HCT116 (cell line): Measurements from ENCODE around the gene RBM26. TPM values are rescaled to one million over a fixed set of nuclear protein-coding genes. Genes with fewer than 3 reads are reported as not detected.

Experiments used
- ATAC-seq: fragments of 200-7000 bp; cut with Tn5 transposase; 2 replicates; pipeline ENCODE4 v1.9.1; 2020; ENCODE audit warnings: mild to moderate bottlenecking, moderate library complexity
- Bru-seq: library from RNA; stranded (reverse); fragments of 400-500 nt; gene quantifications from one replicate; lab custom pipeline; 2021; lab: Mats Ljungman, UMichigan
- BruChase-seq, 2 experiments: library from RNA; stranded (reverse); fragments of 400-500 nt; gene quantifications; one replicate each; lab custom pipeline; 2021; lab: Mats Ljungman, UMichigan
- BruUV-seq: library from RNA; stranded (reverse); fragments of 400-500 nt; replicated peaks from 2 replicates; lab custom pipeline; 2021; lab: Mats Ljungman, UMichigan
- CTCF ChIA-PET: fragments of 300-600 bp; sonication (Branson Sonifier 250); formaldehyde crosslinking; loops from one replicate; lab custom pipeline; 2021; ENCODE audit warnings: antibody characterized with exemption; lab: Charles Lee
- POLR2A ChIA-PET: fragments of 300-600, 350-600 bp; sonication (Branson Sonifier 250); formaldehyde crosslinking; loops from one replicate; lab custom pipeline; 2021; ENCODE audit warnings: antibody characterized with exemption; lab: Charles Lee
- RAD21 ChIA-PET, 2 experiments: fragments of 300-600 bp; sonication (Branson Sonifier 250); formaldehyde crosslinking; loops; one replicate each; lab custom pipeline; 2023; ENCODE audit warnings: low total read pairs in 2 of 2; ENCODE audit not compliant: uncharacterized antibody in 2 of 2, unreplicated experiment in 2 of 2, low non-redundant PET in 1 of 2; lab: Charles Lee
- DNase-seq: peaks from one replicate; pipeline ENCODE4 v3.0.0-alpha.2; 2010; ENCODE audit warnings: low read depth, low spot score
- H2AFZ ChIP-seq: fragments of 200-600 bp; shearing (Covaris generic), sonication (generic); 2 replicates; pipeline ENCODE4 v1.6.1; 2017; ENCODE audit warnings: low read depth, mixed run types, mixed read lengths, antibody characterized with exemption, low read length; ENCODE audit not compliant: poor library complexity, severe bottlenecking
- H3K27ac ChIP-seq: 2 replicates; pipeline ENCODE4 v1.5.1; 2012; ENCODE audit warnings: low read depth, low read length
- H3K27me3 ChIP-seq: fragments of 200-600 bp; sonication (generic); 2 replicates; pipeline ENCODE4 v1.6.1; 2016; ENCODE audit warnings: mixed run types, low read length, mixed read lengths; ENCODE audit not compliant: insufficient read depth
- H3K36me3 ChIP-seq, 2 experiments: fragments of 200-500 bp in 1 of 2; fragments of 200-600 bp in 1 of 2; sonication (Bioruptor generic) in 1 of 2; sonication (generic) in 1 of 2; 2 replicates each; pipeline versions ENCODE4 v1.5.1 to v1.6.1; 2014 to 2016; ENCODE audit warnings: low read length in 2 of 2, inconsistent platforms in 1 of 2, mixed read lengths in 1 of 2, mixed run types in 1 of 2; ENCODE audit not compliant: insufficient read depth in 2 of 2, control insufficient read depth in 1 of 2
- H3K4me1 ChIP-seq, 2 experiments: fragments of 200-600 bp in 1 of 2; sonication (generic) in 1 of 2; 2 replicates each; pipeline versions ENCODE4 v1.5.1 to v1.6.1; 2012 to 2017; ENCODE audit warnings: low read length in 2 of 2, inconsistent platforms in 1 of 2, mild to moderate bottlenecking in 1 of 2, mixed read lengths in 1 of 2, mixed run types in 1 of 2, moderate library complexity in 1 of 2; ENCODE audit not compliant: insufficient read depth in 2 of 2, control insufficient read depth in 1 of 2
- H3K4me2 ChIP-seq: fragments of 200-600 bp; sonication (generic); 2 replicates; pipeline ENCODE4 v1.6.1; 2017; ENCODE audit warnings: mixed run types, low read length, mixed read lengths
- H3K4me3 ChIP-seq, 2 experiments: fragments of 200-600 bp in 1 of 2; sonication (generic) in 1 of 2; replicated peaks in 1 of 2; 2 replicates each; pipeline ENCODE4 v1.5.1; 2011 to 2016; ENCODE audit warnings: low read length in 2 of 2, control low read depth in 1 of 2, low read depth in 1 of 2, mild to moderate bottlenecking in 1 of 2, mixed read lengths in 1 of 2, mixed run types in 1 of 2
- H3K79me2 ChIP-seq: fragments of 200-600 bp; sonication (generic); 2 replicates; pipeline ENCODE4 v1.6.1; 2017; ENCODE audit warnings: mild to moderate bottlenecking, mixed run types, low read length, moderate library complexity, mixed read lengths; ENCODE audit not compliant: insufficient read depth
- H3K9ac ChIP-seq: fragments of 200-600 bp; sonication (generic); 2 replicates; pipeline ENCODE4 v1.6.1; 2016; ENCODE audit warnings: low read length, mixed read lengths
- H3K9me2 ChIP-seq: fragments of 200-600 bp; sonication (generic), shearing (Covaris generic); 2 replicates; pipeline ENCODE4 v1.6.1; 2017; ENCODE audit warnings: mixed run types, mild to moderate bottlenecking, moderate library complexity; ENCODE audit not compliant: insufficient read depth
- H3K9me3 ChIP-seq, 2 experiments: fragments of 200-500 bp in 1 of 2; fragments of 200-600 bp in 1 of 2; sonication (Bioruptor generic) in 1 of 2; sonication (generic) in 1 of 2; 2 replicates each; pipeline ENCODE4 v1.6.1; 2014 to 2017; ENCODE audit warnings: low read length in 2 of 2, mixed read lengths in 2 of 2, inconsistent platforms in 1 of 2, low read depth in 1 of 2, mild to moderate bottlenecking in 1 of 2, mixed run types in 1 of 2, moderate library complexity in 1 of 2; ENCODE audit not compliant: control insufficient read depth in 1 of 2, insufficient read depth in 1 of 2
- H4K20me1 ChIP-seq: fragments of 200-600 bp; sonication (generic), shearing (Covaris generic); 2 replicates; pipeline ENCODE4 v1.6.1; 2017; ENCODE audit warnings: mixed run types, mild to moderate bottlenecking, moderate library complexity; ENCODE audit not compliant: insufficient read depth
- CEBPB ChIP-seq: IDR thresholded peaks from 2 replicates; pipeline ENCODE4 v1.6.1; 2012; ENCODE audit warnings: low read depth
- EGR1 ChIP-seq: IDR thresholded peaks from 2 replicates; pipeline ENCODE4 v1.6.1; 2012; ENCODE audit warnings: low read depth
- ELF1 ChIP-seq: IDR thresholded peaks from 2 replicates; pipeline ENCODE4 v1.6.1; 2012; ENCODE audit warnings: low read depth, borderline replicate concordance
- EZH2phosphoT487 ChIP-seq: fragments of 200-600 bp; IDR thresholded peaks from 2 replicates; pipeline ENCODE4 v1.6.1; 2018; ENCODE audit warnings: antibody characterized with exemption, borderline replicate concordance
- MAX ChIP-seq: IDR thresholded peaks from 2 replicates; pipeline ENCODE4 v1.6.1; 2012
- POLR2AphosphoS5 ChIP-seq: IDR thresholded peaks from 2 replicates; pipeline ENCODE4 v1.6.1; 2011; ENCODE audit warnings: mild to moderate bottlenecking, low read depth, low read length, moderate library complexity
- RAD21 ChIP-seq: IDR thresholded peaks from 2 replicates; pipeline ENCODE4 v1.6.1; 2012; ENCODE audit warnings: low read depth, mild to moderate bottlenecking
- SIN3A ChIP-seq: IDR thresholded peaks from 2 replicates; pipeline ENCODE4 v1.6.1; 2012; ENCODE audit warnings: low read depth
- TCF7L2 ChIP-seq: IDR thresholded peaks from 2 replicates; pipeline ENCODE4 v1.7.0; 2011; ENCODE audit warnings: borderline replicate concordance, inconsistent platforms; ENCODE audit not compliant: insufficient read depth, insufficient read length; ENCODE audit errors: extremely low read depth
- YY1 ChIP-seq: IDR thresholded peaks from 2 replicates; pipeline ENCODE4 v1.6.1; 2011; ENCODE audit warnings: low read length, low read depth, moderate library complexity, mild to moderate bottlenecking; ENCODE audit not compliant: insufficient replicate concordance; ENCODE audit errors: extremely low read depth
- ZFX ChIP-seq: fragments of 450-650 bp; IDR thresholded peaks from 2 replicates; pipeline ENCODE4 v1.6.1; 2017
- intact Hi-C: fragments of 100-400 bp; cut with micrococcal nuclease; formaldehyde crosslinking; loops from 2 replicates; pipeline ENCODE4 v1.10.0; 2022
- long read RNA-seq: library from polyadenylated mRNA; unstranded; transcript quantifications from one replicate; pipeline ENCODE4 v2.0.0, GENCODE V29; 2021; ENCODE audit not compliant: unreplicated experiment
- polyA plus RNA-seq: library from polyadenylated mRNA; unstranded; fragments of >200 nt; gene quantifications from 2 replicates; pipeline ENCODE4 v1.2.1, GENCODE V29; 2012; ENCODE audit warnings: missing spikeins
- total RNA-seq: library from RNA; stranded (reverse); gene quantifications from one replicate; pipeline ENCODE4 v1.2.1, GENCODE V29; 2021; ENCODE audit not compliant: unreplicated experiment
- TF ChIP-seq, protein P1 (sequence below): IDR thresholded peaks from 2 replicates; pipeline ENCODE4 v1.6.1; 2011; ENCODE audit warnings: mild to moderate bottlenecking, low read length, moderate library complexity; ENCODE audit not compliant: insufficient replicate concordance; ENCODE audit errors: extremely low read depth

Gene RBM26, protein sequence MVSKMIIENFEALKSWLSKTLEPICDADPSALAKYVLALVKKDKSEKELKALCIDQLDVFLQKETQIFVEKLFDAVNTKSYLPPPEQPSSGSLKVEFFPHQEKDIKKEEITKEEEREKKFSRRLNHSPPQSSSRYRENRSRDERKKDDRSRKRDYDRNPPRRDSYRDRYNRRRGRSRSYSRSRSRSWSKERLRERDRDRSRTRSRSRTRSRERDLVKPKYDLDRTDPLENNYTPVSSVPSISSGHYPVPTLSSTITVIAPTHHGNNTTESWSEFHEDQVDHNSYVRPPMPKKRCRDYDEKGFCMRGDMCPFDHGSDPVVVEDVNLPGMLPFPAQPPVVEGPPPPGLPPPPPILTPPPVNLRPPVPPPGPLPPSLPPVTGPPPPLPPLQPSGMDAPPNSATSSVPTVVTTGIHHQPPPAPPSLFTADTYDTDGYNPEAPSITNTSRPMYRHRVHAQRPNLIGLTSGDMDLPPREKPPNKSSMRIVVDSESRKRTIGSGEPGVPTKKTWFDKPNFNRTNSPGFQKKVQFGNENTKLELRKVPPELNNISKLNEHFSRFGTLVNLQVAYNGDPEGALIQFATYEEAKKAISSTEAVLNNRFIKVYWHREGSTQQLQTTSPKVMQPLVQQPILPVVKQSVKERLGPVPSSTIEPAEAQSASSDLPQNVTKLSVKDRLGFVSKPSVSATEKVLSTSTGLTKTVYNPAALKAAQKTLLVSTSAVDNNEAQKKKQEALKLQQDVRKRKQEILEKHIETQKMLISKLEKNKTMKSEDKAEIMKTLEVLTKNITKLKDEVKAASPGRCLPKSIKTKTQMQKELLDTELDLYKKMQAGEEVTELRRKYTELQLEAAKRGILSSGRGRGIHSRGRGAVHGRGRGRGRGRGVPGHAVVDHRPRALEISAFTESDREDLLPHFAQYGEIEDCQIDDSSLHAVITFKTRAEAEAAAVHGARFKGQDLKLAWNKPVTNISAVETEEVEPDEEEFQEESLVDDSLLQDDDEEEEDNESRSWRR
- total RNA-seq (52.5 TPM), Bru-seq, nascent RNA (percentile 95 among the genes with signal in this experiment), BruChase-seq, experiment 1, labeled RNA remaining after a 6-hour chase (percentile 86 among the genes with signal in this experiment), BruChase-seq, experiment 2, labeled RNA remaining after a 2-hour chase (percentile 94 among the genes with signal in this experiment)
- 14.2 and 18.7 TPM in 2 replicates for polyA plus RNA-seq
- long read RNA-seq, full-length matches to known transcripts: 4 of 45 reads
- long read RNA-seq, partial matches to known transcripts: 24 of 45 reads
- long read RNA-seq, other reads (novel, unspliced or antisense): 17 of 45 reads

DNA sequence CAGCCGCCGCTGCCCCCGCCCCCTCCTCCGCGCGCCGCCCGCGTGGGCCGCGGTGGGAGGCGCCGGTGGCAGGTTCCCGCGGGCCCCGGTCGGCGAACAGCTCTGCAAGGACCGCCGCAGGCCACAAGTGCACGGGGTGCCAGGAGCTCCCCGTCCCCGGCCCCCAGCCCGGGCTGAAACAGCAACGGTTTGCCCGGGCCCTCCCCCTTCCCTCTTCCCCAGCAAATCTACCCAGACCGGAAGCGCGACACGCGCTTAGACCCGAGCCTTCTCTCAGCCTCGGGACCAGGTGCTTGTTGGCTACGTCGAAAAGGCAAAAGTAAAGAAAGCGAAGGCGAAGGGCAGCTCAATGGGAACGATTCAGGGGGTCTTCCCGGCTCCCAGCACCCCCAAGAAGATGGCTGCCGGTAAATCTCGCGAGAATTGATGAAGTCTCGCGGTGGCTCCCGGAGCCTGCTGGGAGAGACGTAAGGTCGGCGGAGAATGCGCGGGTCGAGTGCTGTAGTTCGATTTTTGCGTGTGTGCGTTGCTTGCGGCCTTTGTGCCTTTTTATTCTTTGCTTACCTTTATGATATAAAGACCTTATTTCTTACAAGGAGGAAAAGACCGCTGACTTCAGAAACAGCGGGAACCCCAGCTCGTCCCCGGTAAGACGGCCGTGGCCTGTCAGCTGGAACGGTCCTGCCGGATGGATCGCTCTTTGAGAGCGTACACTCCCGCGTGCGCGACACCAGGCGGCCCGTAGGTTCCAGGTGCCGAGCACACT, at the start of gene RBM26:
Gene RBM26 (minus strand): TSS at position 425 of the 766 bp plus-strand sequence. CDS start 481 bp downstream, outside the sequence.
- Histone ChIP-seq H3K9me3 (no peaks in the 10 kb centered on the region), H3K79me2 (peaks cover 76% of the 10 kb centered on the region), H3K27ac (peak within 1 kb of the TSS; percentile 80), H3K4me3 (peak within 1 kb of the TSS; percentile 77 to 91), H3K36me3 (peaks cover 0 to 5% of the 10 kb centered on the region in 2 experiments; a peak in 1 of 4 replicates), H3K4me2 (peak within 1 kb of the TSS; percentile 85), H3K27me3 (no peaks in the 10 kb centered on the region), H2AFZ (peak within 1 kb of the TSS; percentile 55), H3K4me1 (peaks cover 7 to 26% of the 10 kb centered on the region in 2 experiments; a peak in 3 of 4 replicates), H4K20me1 (peaks cover 7% of the 10 kb centered on the region; the same call in 1 of the 2 replicates), H3K9ac (peak within 1 kb of the TSS; percentile 96), H3K9me2 (no peaks in the 10 kb centered on the region)
- no TSS peak for BruUV-seq
- DNase-seq: peak; percentile 91
- POLR2A ChIA-PET: no interaction called here
- CTCF ChIA-PET: interaction anchor here (1.1 to 1.2 kb wide), 2 partner anchors 15 to 18 kb away, joined by 3 read pairs; no protein-coding TSS in a partner anchor
- intact Hi-C loops: no loop called here
- TF ChIP-seq ZFX (peak; percentile 81), YY1 (peak; percentile 92), EZH2phosphoT487 (no peak), MAX (peak; percentile 88), SIN3A (peak; percentile 44), ELF1 (0 out of 2 replicates have a peak, but pooled peaks have one; percentile 8), RAD21 (no peak), CEBPB (no peak), TCF7L2 (peak; percentile 35), EGR1 (0 out of 2 replicates have a peak, but pooled peaks have one; percentile 30), POLR2AphosphoS5 (peak; percentile 97)
- TF ChIP-seq, protein P1, sequence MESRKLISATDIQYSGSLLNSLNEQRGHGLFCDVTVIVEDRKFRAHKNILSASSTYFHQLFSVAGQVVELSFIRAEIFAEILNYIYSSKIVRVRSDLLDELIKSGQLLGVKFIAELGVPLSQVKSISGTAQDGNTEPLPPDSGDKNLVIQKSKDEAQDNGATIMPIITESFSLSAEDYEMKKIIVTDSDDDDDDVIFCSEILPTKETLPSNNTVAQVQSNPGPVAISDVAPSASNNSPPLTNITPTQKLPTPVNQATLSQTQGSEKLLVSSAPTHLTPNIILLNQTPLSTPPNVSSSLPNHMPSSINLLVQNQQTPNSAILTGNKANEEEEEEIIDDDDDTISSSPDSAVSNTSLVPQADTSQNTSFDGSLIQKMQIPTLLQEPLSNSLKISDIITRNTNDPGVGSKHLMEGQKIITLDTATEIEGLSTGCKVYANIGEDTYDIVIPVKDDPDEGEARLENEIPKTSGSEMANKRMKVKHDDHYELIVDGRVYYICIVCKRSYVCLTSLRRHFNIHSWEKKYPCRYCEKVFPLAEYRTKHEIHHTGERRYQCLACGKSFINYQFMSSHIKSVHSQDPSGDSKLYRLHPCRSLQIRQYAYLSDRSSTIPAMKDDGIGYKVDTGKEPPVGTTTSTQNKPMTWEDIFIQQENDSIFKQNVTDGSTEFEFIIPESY: peak; percentile 97
- peak; percentile 90 for ATAC-seq
- RAD21 ChIA-PET: no interaction called here
